Karpas-422 (cell line): ENCODE results near the gene RASL12. TPM values are rescaled to one million over a fixed set of nuclear protein-coding genes. Genes with fewer than 3 reads are reported as not detected.
"Not testable (repeated sequence)": the region's sequence is repeated elsewhere in the genome, so short reads cannot be mapped to it uniquely, and the experiment has no call there.

ENCODE experiments used
- DNase-seq: peaks from one replicate; pipeline ENCODE4 v3.0.0-alpha.2; 2015
- H2AFZ ChIP-seq: fragments of 200-600 bp; sonication (generic); 2 replicates; pipeline ENCODE4 v1.6.1; 2014; ENCODE audit warnings: antibody characterized with exemption, low read length, mixed read lengths
- H3K27ac ChIP-seq: fragments of 200-600 bp; sonication (generic); 2 replicates; pipeline ENCODE4 v1.5.1; 2014; ENCODE audit warnings: mild to moderate bottlenecking, low read length, moderate library complexity
- H3K27me3 ChIP-seq: fragments of 200-600 bp; sonication (generic); 2 replicates; pipeline ENCODE4 v1.6.1; 2014; ENCODE audit warnings: low read length, mixed read lengths
- H3K36me3 ChIP-seq: fragments of 200-600 bp; sonication (generic); 2 replicates; pipeline ENCODE4 v1.6.1; 2014; ENCODE audit warnings: low read length, mixed read lengths; ENCODE audit not compliant: insufficient read depth
- H3K4me1 ChIP-seq: fragments of 200-600 bp; sonication (generic); 2 replicates; pipeline ENCODE4 v1.6.1; 2014; ENCODE audit warnings: mild to moderate bottlenecking, low read length, mixed read lengths
- H3K4me2 ChIP-seq: fragments of 200-600 bp; sonication (generic); 2 replicates; pipeline ENCODE4 v1.6.1; 2014; ENCODE audit warnings: low read length, low read depth, mild to moderate bottlenecking; ENCODE audit not compliant: poor library complexity, severe bottlenecking
- H3K4me3 ChIP-seq: fragments of 200-600 bp; sonication (generic); 2 replicates; pipeline ENCODE4 v1.5.1; 2014; ENCODE audit warnings: mild to moderate bottlenecking, antibody characterized with exemption, low read length, mixed read lengths
- H3K79me2 ChIP-seq: fragments of 200-600 bp; sonication (generic); 2 replicates; pipeline ENCODE4 v1.6.1; 2014; ENCODE audit warnings: mild to moderate bottlenecking, low read length, mixed read lengths
- H3K9ac ChIP-seq: fragments of 200-600 bp; sonication (generic); 2 replicates; pipeline ENCODE4 v1.6.0; 2014; ENCODE audit warnings: low read length
- H3K9me2 ChIP-seq: fragments of 200-600 bp; sonication (generic), shearing (Covaris generic); replicated peaks from 2 replicates; pipeline ENCODE4 v1.6.0; 2014; ENCODE audit warnings: mild to moderate bottlenecking, low read length, moderate library complexity; ENCODE audit not compliant: insufficient read depth
- H3K9me3 ChIP-seq: fragments of 300-700, 200-600 bp; sonication (generic); 2 replicates; pipeline ENCODE4 v1.6.1; 2014; ENCODE audit warnings: low read length, mixed read lengths
- H4K20me1 ChIP-seq: fragments of 200-600 bp; sonication (generic); 2 replicates; pipeline ENCODE4 v1.6.1; 2014; ENCODE audit warnings: mild to moderate bottlenecking, antibody characterized with exemption, low read length, low read depth; ENCODE audit not compliant: insufficient read depth
- total RNA-seq: library from RNA; depleted of rRNA; stranded (reverse); fragments of >200 nt; shearing (Covaris generic); gene quantifications from 2 replicates; pipeline ENCODE4 v1.2.3, GENCODE V29; 2014; ENCODE audit warnings: low replicate concordance

RASL12 gene
- total RNA-seq, 1 experiment from 2014 or later = not detected

- peaks cover 17% of the 10 kb centered on the region for H3K4me1 ChIP-seq
- no peaks in the 10 kb centered on the region for H3K27me3 ChIP-seq
- H4K20me1 ChIP-seq = no peaks in the 10 kb centered on the region
- H3K36me3 ChIP-seq = no peaks in the 10 kb centered on the region
- H2AFZ ChIP-seq = no peak overlapping the region
- H3K79me2 ChIP-seq = no peaks in the 10 kb centered on the region
- no peak overlapping the region for H3K4me2 ChIP-seq
- no peak overlapping the region for H3K9ac ChIP-seq
- H3K4me3 ChIP-seq = no peak overlapping the region
- no peak overlapping the region for H3K27ac ChIP-seq
- no peaks in the 10 kb centered on the region for H3K9me3 ChIP-seq
- DNase-seq = no peak
- no peaks in the 10 kb centered on the region for H3K9me2 ChIP-seq
Measured at GRCh38 chr15:65051266-65051665, 16.5 kb downstream of the RASL12 start.

- no peaks in the 10 kb centered on the region for H3K27me3 ChIP-seq
- H3K9me2 ChIP-seq = no peaks in the 10 kb centered on the region
- peaks cover 17% of the 10 kb centered on the region for H3K4me1 ChIP-seq
- no peak overlapping the region for H2AFZ ChIP-seq
- H3K36me3 ChIP-seq = no peaks in the 10 kb centered on the region
- H3K4me2 ChIP-seq = peak overlapping the region; percentile 72
- no peaks in the 10 kb centered on the region for H3K9me3 ChIP-seq
- no peak overlapping the region for H3K27ac ChIP-seq
- no peaks in the 10 kb centered on the region for H3K79me2 ChIP-seq
- no peak for DNase-seq
- H3K9ac ChIP-seq = no peak overlapping the region
- no peaks in the 10 kb centered on the region for H4K20me1 ChIP-seq
- H3K4me3 ChIP-seq = no peak overlapping the region
Measured at GRCh38 chr15:65050270-65050669, 17.5 kb downstream of the RASL12 start.

- no peak overlapping the region for H3K27ac ChIP-seq
- 0 out of 2 replicates have a peak overlapping the region, but pooled peaks have one; percentile 30 for H3K9ac ChIP-seq
- no peaks in the 10 kb centered on the region for H3K36me3 ChIP-seq
- no peaks in the 10 kb centered on the region for H3K9me3 ChIP-seq
- H3K4me1 ChIP-seq = peaks cover 17% of the 10 kb centered on the region
- H3K79me2 ChIP-seq = no peaks in the 10 kb centered on the region
- peak; percentile 98 for DNase-seq
- H2AFZ ChIP-seq = no peak overlapping the region
- peak overlapping the region; percentile 53 for H3K4me3 ChIP-seq
- H3K9me2 ChIP-seq = no peaks in the 10 kb centered on the region
- H4K20me1 ChIP-seq = no peaks in the 10 kb centered on the region
- H3K4me2 ChIP-seq = peak overlapping the region; percentile 72
- no peaks in the 10 kb centered on the region for H3K27me3 ChIP-seq
Measured at GRCh38 chr15:65049418-65049840, 18.4 kb downstream of the RASL12 start.

- Histone ChIP-seq H4K20me1 (no peaks in the 10 kb centered on the region), H3K36me3 (no peaks in the 10 kb centered on the region), H3K9me2 (no peaks in the 10 kb centered on the region), H3K27me3 (no peaks in the 10 kb centered on the region), H3K9me3 (no peaks in the 10 kb centered on the region), H3K27ac (no peak overlapping the region), H3K79me2 (no peaks in the 10 kb centered on the region), H2AFZ (no peak overlapping the region), H3K4me1 (peaks cover 17% of the 10 kb centered on the region), H3K4me3 (no peak overlapping the region), H3K9ac (no peak overlapping the region), H3K4me2 (no peak overlapping the region)
- DNase-seq = no peak
Measured at GRCh38 chr15:65048241-65048640, 19.6 kb downstream of the RASL12 start.

GRCh38 chr15:65044724-65045481 lies 22.9 kb downstream of the RASL12 start, which contains the start of gene SLC51B:
TSS of gene SLC51B (plus strand) at chr15:65045387. CDS start at chr15:65050005, 4,618 bp downstream.
- Histone ChIP-seq H3K27me3 (no peaks in the 10 kb centered on the region), H3K79me2 (no peaks in the 10 kb centered on the region), H3K27ac (no peak within 1 kb of the TSS), H4K20me1 (no peaks in the 10 kb centered on the region), H3K36me3 (no peaks in the 10 kb centered on the region), H3K9me2 (no peaks in the 10 kb centered on the region), H2AFZ (no peak within 1 kb of the TSS), H3K4me1 (peaks cover 10% of the 10 kb centered on the region), H3K4me2 (no peak within 1 kb of the TSS), H3K9me3 (no peaks in the 10 kb centered on the region), H3K4me3 (no peak within 1 kb of the TSS), H3K9ac (no peak within 1 kb of the TSS)
- DNase-seq = no peak

- not testable (repeated sequence) for H3K4me3 ChIP-seq, H2AFZ ChIP-seq, H3K9me2 ChIP-seq, H3K4me1 ChIP-seq, H4K20me1 ChIP-seq, H3K4me2 ChIP-seq, H3K36me3 ChIP-seq, DNase-seq, H3K79me2 ChIP-seq, H3K27me3 ChIP-seq, H3K9ac ChIP-seq, H3K9me3 ChIP-seq, H3K27ac ChIP-seq
Measured at GRCh38 chr15:65044218-65044617, 23.6 kb downstream of the RASL12 start.

GRCh38 chr15:65042776-65043327 lies 24.9 kb downstream of the RASL12 start:
- no peak overlapping the region for H2AFZ ChIP-seq
- DNase-seq = no peak
- no peak overlapping the region for H3K4me2 ChIP-seq
- H3K4me1 ChIP-seq = no peaks in the 10 kb centered on the region
- H3K27ac ChIP-seq = no peak overlapping the region
- H3K9ac ChIP-seq = no peak overlapping the region
- no peaks in the 10 kb centered on the region for H3K27me3 ChIP-seq
- no peaks in the 10 kb centered on the region for H3K9me2 ChIP-seq
- no peaks in the 10 kb centered on the region for H4K20me1 ChIP-seq
- no peaks in the 10 kb centered on the region for H3K79me2 ChIP-seq
- no peaks in the 10 kb centered on the region for H3K9me3 ChIP-seq
- no peaks in the 10 kb centered on the region for H3K36me3 ChIP-seq
- no peak overlapping the region for H3K4me3 ChIP-seq

GRCh38 chr15:65041787-65042186 lies 26.0 kb downstream of the RASL12 start:
- Histone ChIP-seq H3K27me3 (no peaks in the 10 kb centered on the region), H3K9ac (no peak overlapping the region), H3K4me3 (no peak overlapping the region), H3K9me3 (no peaks in the 10 kb centered on the region), H3K27ac (no peak overlapping the region), H3K9me2 (no peaks in the 10 kb centered on the region), H3K4me2 (no peak overlapping the region), H3K79me2 (no peaks in the 10 kb centered on the region), H3K36me3 (no peaks in the 10 kb centered on the region), H4K20me1 (no peaks in the 10 kb centered on the region), H3K4me1 (no peaks in the 10 kb centered on the region), H2AFZ (no peak overlapping the region)
- DNase-seq = no peak
